Gastrocnemius medialis (tissue), 4 donors: Measurements from ENCODE around the gene AKAP12.

Source experiments
- CTCF ChIP-seq, 5 experiments: fragments of 450-650 bp in 3 of 5; fragments of 200-600 bp in 2 of 5; sonication (generic) in 2 of 5; IDR thresholded peaks in 4 of 5; conservative IDR thresholded peaks in 1 of 5; 1 replicate in 4 of 5; 2 replicates in 1 of 5; pipeline ENCODE4 v1.5.1; 2016 to 2019; ENCODE audit warnings: antibody characterized with exemption in 5 of 5, mild to moderate bottlenecking in 3 of 5, moderate library complexity in 3 of 5
- POLR2A ChIP-seq, 2 donors: fragments of 450-650 bp; IDR thresholded peaks; one replicate each; pipeline ENCODE4 v1.6.1; 2017; ENCODE audit warnings: antibody characterized with exemption in 2 of 2, mild to moderate bottlenecking in 2 of 2, moderate library complexity in 2 of 2

DNA sequence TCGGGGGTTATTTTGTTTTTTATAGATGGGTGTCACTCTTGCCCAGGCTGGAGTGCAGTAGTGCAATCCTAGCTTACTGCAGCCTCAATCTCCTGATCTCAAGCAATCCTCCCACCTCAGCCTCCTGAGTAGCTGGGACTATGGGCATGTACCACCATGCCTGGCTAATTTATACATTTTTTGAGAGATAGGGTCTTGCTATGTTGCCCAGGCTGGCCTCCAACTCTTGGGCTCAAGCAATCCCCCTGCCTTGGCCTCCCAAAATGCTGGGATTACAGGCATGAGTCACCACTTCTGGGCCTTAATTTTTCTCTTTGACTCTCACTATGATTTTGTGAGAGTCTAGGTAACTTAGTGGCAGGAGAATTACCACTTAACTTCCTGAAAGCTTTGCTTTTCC, 23.3 kb downstream of the AKAP12 start:
- TF ChIP-seq CTCF (IDR thresholded peaks at IDR 0.05 in 4 of 5, conservative IDR thresholded peaks at IDR 0.05 in 1 of 5), result no peak
- no peak for TF ChIP-seq POLR2A (IDR thresholded peaks at IDR 0.05)
